Hepatocyte (in vitro differentiated cells): Measurements from ENCODE around the gene STK32B. TPM values are rescaled to one million over a fixed set of nuclear protein-coding genes. Genes with fewer than 3 reads are reported as not detected.

Source experiments
- DNase-seq: peaks from one replicate; pipeline ENCODE4 v3.0.0-alpha.2; 2016; ENCODE audit warnings: low spot score
- H2AFZ ChIP-seq: fragments of 200-600 bp; sonication (generic); 2 replicates; pipeline ENCODE4 v1.6.0; 2016; ENCODE audit warnings: antibody characterized with exemption, mild to moderate bottlenecking
- H3K27ac ChIP-seq: fragments of 200-600 bp; sonication (generic); 2 replicates; pipeline ENCODE4 v1.5.1; 2016; ENCODE audit warnings: mild to moderate bottlenecking
- H3K27me3 ChIP-seq: fragments of 200-600 bp; sonication (generic); 2 replicates; pipeline ENCODE4 v1.6.1; 2016
- H3K36me3 ChIP-seq: fragments of 200-600 bp; sonication (generic); replicated peaks from 2 replicates; pipeline ENCODE4 v1.5.1; 2016; ENCODE audit warnings: low read depth; ENCODE audit not compliant: insufficient read depth
- H3K4me1 ChIP-seq: fragments of 200-600 bp; sonication (generic); 2 replicates; pipeline ENCODE4 v1.5.1; 2016; ENCODE audit warnings: mild to moderate bottlenecking, moderate library complexity; ENCODE audit not compliant: insufficient read depth
- H3K4me2 ChIP-seq: fragments of 200-600 bp; sonication (generic); 2 replicates; pipeline ENCODE4 v1.6.0; 2016
- H3K4me3 ChIP-seq: fragments of 200-600 bp; sonication (generic); 2 replicates; pipeline ENCODE4 v1.5.1; 2016; ENCODE audit warnings: mild to moderate bottlenecking
- H3K79me2 ChIP-seq: fragments of 200-600 bp; sonication (generic); 2 replicates; pipeline ENCODE4 v1.6.0; 2017; ENCODE audit warnings: mild to moderate bottlenecking
- H3K9me2 ChIP-seq: fragments of 200-600 bp; sonication (generic); replicated peaks from 2 replicates; pipeline ENCODE4 v1.6.0; 2017; ENCODE audit warnings: mild to moderate bottlenecking; ENCODE audit not compliant: insufficient read depth
- H3K9me3 ChIP-seq: fragments of 200-600 bp; sonication (generic); 2 replicates; pipeline ENCODE4 v1.5.1; 2016; ENCODE audit warnings: low read depth, mild to moderate bottlenecking
- H4K20me1 ChIP-seq: fragments of 200-600 bp; sonication (generic); 2 replicates; pipeline ENCODE4 v1.6.0; 2016; ENCODE audit warnings: mild to moderate bottlenecking; ENCODE audit not compliant: insufficient read depth, poor library complexity, severe bottlenecking
- CTCF ChIP-seq: fragments of 200-600 bp; sonication (generic); IDR thresholded peaks from 2 replicates; pipeline ENCODE4 v1.5.1; 2016; ENCODE audit warnings: antibody characterized with exemption, mild to moderate bottlenecking; ENCODE audit not compliant: poor library complexity
- EZH2 ChIP-seq: fragments of 200-600 bp; sonication (generic); IDR thresholded peaks from 2 replicates; pipeline ENCODE4 v1.6.1; 2016; ENCODE audit warnings: antibody characterized with exemption, mild to moderate bottlenecking, borderline replicate concordance
- EZH2phosphoT487 ChIP-seq: fragments of 200-600 bp; sonication (generic); IDR thresholded peaks from one replicate; pipeline ENCODE4 v1.6.1; 2018; ENCODE audit warnings: antibody characterized with exemption, mild to moderate bottlenecking, low read depth, moderate library complexity; ENCODE audit not compliant: unreplicated experiment, severe bottlenecking
- WGBS: methylation state at CpG from one replicate; pipeline ENCODE4 v1.1.6; 2016; ENCODE audit warnings: low lambda C conversion rate; ENCODE audit errors: missing lambda C conversion rate; 5-methylcytosine and 5-hydroxymethylcytosine counted together
- polyA plus RNA-seq: library from polyadenylated mRNA; unstranded; fragments of >200 nt; fragmentation: Nextera tagmentation; extraction: Ambion mirVana; gene quantifications from 2 replicates; pipeline ENCODE4 v1.2.1, GENCODE V29; 2016
- total RNA-seq: library from RNA; depleted of rRNA; stranded (reverse); fragments of >200 nt; gene quantifications from 2 replicates; pipeline ENCODE4 v1.2.3, GENCODE V29; 2014

STK32B gene
- total and polyA plus RNA-seq, 2 experiments from 2014 or later: 0.51 to 1.6 TPM

DNA sequence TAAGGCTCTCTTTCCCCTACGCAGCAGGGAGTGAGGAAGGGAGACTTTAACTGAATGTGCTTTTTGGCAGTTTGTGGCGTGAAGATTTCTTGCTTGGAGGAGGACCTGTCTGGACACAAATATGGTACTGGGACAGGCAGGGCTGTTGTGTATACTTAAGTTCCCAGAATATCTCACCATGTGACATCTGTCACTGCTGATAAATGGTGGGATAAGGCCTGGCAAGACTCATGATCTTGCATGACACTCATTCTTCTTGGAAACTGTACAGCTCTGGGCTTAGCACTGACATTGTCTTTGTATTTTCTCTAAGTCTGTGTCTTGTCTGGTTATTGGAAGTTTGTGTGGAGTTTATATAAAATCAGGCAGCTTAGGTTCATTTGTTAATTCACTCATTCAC, 93.1 kb downstream of the STK32B start:
- H3K27ac ChIP-seq: no peak overlapping the region
- no peak overlapping the region for H3K4me2 ChIP-seq
- H3K9me2 ChIP-seq: no peaks in the 10 kb centered on the region
- no peak overlapping the region for H2AFZ ChIP-seq
- 75% methylated on average over 2 of the region's 2 CpGs for WGBS
- H4K20me1 ChIP-seq: no peaks in the 10 kb centered on the region
- no peak for DNase-seq
- no peak for TF ChIP-seq EZH2
- TF ChIP-seq CTCF: no peak
- no peak for TF ChIP-seq EZH2phosphoT487
- no peaks in the 10 kb centered on the region for H3K9me3 ChIP-seq
- H3K4me3 ChIP-seq: no peak overlapping the region
- peaks cover 9% of the 10 kb centered on the region for H3K27me3 ChIP-seq
- H3K4me1 ChIP-seq: no peaks in the 10 kb centered on the region
- H3K36me3 ChIP-seq: no peaks in the 10 kb centered on the region
- H3K79me2 ChIP-seq: no peaks in the 10 kb centered on the region

- Histone ChIP-seq H3K9me2 (no peaks in the 10 kb centered on the region), H3K79me2 (no peaks in the 10 kb centered on the region), H3K27ac (no peak overlapping the region), H3K27me3 (peaks cover 20% of the 10 kb centered on the region), H3K36me3 (no peaks in the 10 kb centered on the region), H2AFZ (no peak overlapping the region), H4K20me1 (no peaks in the 10 kb centered on the region), H3K4me2 (no peak overlapping the region), H3K9me3 (no peaks in the 10 kb centered on the region), H3K4me1 (no peaks in the 10 kb centered on the region), H3K4me3 (no peak overlapping the region)
- no peak for TF ChIP-seq EZH2
- WGBS: 86% methylated on average over 6 of the region's 6 CpGs
- no peak for DNase-seq
Measured at GRCh38 chr4:5146248-5146647, 95.0 kb downstream of the STK32B start.

DNA sequence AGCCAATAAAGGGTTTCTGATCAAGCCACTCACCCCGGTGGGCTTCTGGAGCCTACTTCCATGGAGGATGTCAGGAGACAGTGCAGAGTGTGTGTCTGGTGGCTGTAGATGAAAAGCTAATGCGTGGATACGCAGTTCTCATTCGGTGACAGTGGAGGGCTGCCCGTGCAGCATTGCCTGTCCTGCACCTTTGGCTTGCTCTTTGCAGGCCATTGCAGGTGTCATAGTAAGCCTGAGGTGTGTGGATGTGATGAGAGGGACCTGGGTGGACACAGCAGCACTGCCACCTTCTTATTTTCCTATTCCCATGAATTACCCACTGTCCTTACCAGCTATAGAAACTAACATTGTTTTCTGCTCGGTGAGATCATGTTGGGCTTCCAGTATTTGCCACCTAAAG, 101.2 kb downstream of the STK32B start:
- Histone ChIP-seq H3K4me3 (no peak overlapping the region), H3K27me3 (peaks cover 17% of the 10 kb centered on the region), H3K9me3 (no peaks in the 10 kb centered on the region), H3K4me1 (no peaks in the 10 kb centered on the region), H3K4me2 (no peak overlapping the region), H3K27ac (no peak overlapping the region), H4K20me1 (no peaks in the 10 kb centered on the region), H3K79me2 (no peaks in the 10 kb centered on the region), H3K36me3 (no peaks in the 10 kb centered on the region), H3K9me2 (no peaks in the 10 kb centered on the region), H2AFZ (no peak overlapping the region)
- WGBS: 80% methylated on average over 6 of the region's 6 CpGs
- DNase-seq: no peak
- TF ChIP-seq EZH2 (no peak), EZH2phosphoT487 (no peak), CTCF (no peak)

GRCh38 chr4:5156682-5157081, 105.4 kb downstream of the STK32B start:
- H3K27ac ChIP-seq: no peak overlapping the region

More at GRCh38 chr4:5156682-5157081, 105.4 kb downstream of the STK32B start:
- DNase-seq: no peak
- H3K4me3 ChIP-seq: no peak overlapping the region
- no peaks in the 10 kb centered on the region for H3K4me1 ChIP-seq
- WGBS: 45% methylated on average over 3 of the region's 3 CpGs
- H3K9me3 ChIP-seq: no peaks in the 10 kb centered on the region
- no peaks in the 10 kb centered on the region for H4K20me1 ChIP-seq
- TF ChIP-seq EZH2phosphoT487 (no peak), CTCF (no peak), EZH2 (no peak)
- no peaks in the 10 kb centered on the region for H3K36me3 ChIP-seq
- no peak overlapping the region for H2AFZ ChIP-seq
- H3K9me2 ChIP-seq: no peaks in the 10 kb centered on the region
- no peaks in the 10 kb centered on the region for H3K79me2 ChIP-seq
- H3K27me3 ChIP-seq: peaks cover 8% of the 10 kb centered on the region
- no peak overlapping the region for H3K4me2 ChIP-seq
